A549 (cell line): ENCODE results near the gene ATP13A3. TPM values are rescaled to one million over a fixed set of nuclear protein-coding genes. Genes with fewer than 3 reads are reported as not detected.

ENCODE experiments used
- ATAC-seq, 2 experiments: fragments of 200-7000 bp in 1 of 2; fragments of >200 bp in 1 of 2; cut with Nextera tagmentation in 1 of 2; cut with Tn5 transposase in 1 of 2; 3 replicates each; pipeline versions ENCODE4 v1.8.0 to v1.9.1; 2018 to 2020; ENCODE audit warnings: mild to moderate bottlenecking in 1 of 2, moderate library complexity in 1 of 2
- CTCF ChIA-PET: fragments of 300-600 bp; sonication (Branson Sonifier 250); formaldehyde crosslinking; extraction: SDS; loops from one replicate; lab custom pipeline; 2021; ENCODE audit warnings: antibody characterized with exemption, inconsistent platforms; lab: Yijun Ruan, JAX
- POLR2A ChIA-PET: fragments of 350-600 bp; formaldehyde crosslinking; extraction: SDS; loops from one replicate; lab custom pipeline; 2021; ENCODE audit warnings: antibody characterized with exemption, inconsistent platforms; lab: Yijun Ruan, JAX
- DNase-seq, 2 experiments: peaks; one replicate each; pipeline versions ENCODE4 v3.0.0 to v3.0.0-alpha.2; 2011 to 2016; ENCODE audit warnings: low read depth in 1 of 2, low spot score in 1 of 2
- FAIRE-seq: peaks from 2 replicates; lab custom pipeline; 2011; peaks lifted over from hg19 to GRCh38; lab: Jason Lieb, UNC
- H3K27ac ChIP-seq, 2 experiments: fragments of >200 bp; sonication (Bioruptor Twin); formaldehyde crosslinking; 3 replicates each; pipeline ENCODE4 v1.5.1; 2016 to 2017
- H3K4me1 ChIP-seq: fragments of >200 bp; sonication (Bioruptor Twin); formaldehyde crosslinking; 3 replicates; pipeline ENCODE4 v1.6.1; 2016
- H3K4me2 ChIP-seq: fragments of >200 bp; sonication (Bioruptor Twin); formaldehyde crosslinking; 3 replicates; pipeline ENCODE4 v1.6.1; 2016
- H3K4me3 ChIP-seq: fragments of >200 bp; sonication (Bioruptor Twin); formaldehyde crosslinking; 3 replicates; pipeline ENCODE4 v1.5.1; 2016
- H3K9me3 ChIP-seq: fragments of >200 bp; sonication (Bioruptor Twin); formaldehyde crosslinking; 3 replicates; pipeline ENCODE4 v1.6.1; 2016
- ATOH8 ChIP-seq: fragments of 250-450 bp; sonication (Bioruptor Pico); IDR thresholded peaks from 2 replicates; pipeline ENCODE4 v1.5.0; 2020; ENCODE audit warnings: low read depth, mild to moderate bottlenecking, moderate library complexity
- CBX2 ChIP-seq: fragments of 200-600 bp; sonication (generic); IDR thresholded peaks from 2 replicates; pipeline ENCODE4 v1.6.1; 2016; ENCODE audit warnings: low read depth, mild to moderate bottlenecking, borderline replicate concordance
- EHF ChIP-seq: fragments of 250-450 bp; sonication (Bioruptor Pico); IDR thresholded peaks from 2 replicates; pipeline ENCODE4 v1.5.0; 2020; ENCODE audit warnings: mild to moderate bottlenecking
- FOXS1 ChIP-seq: fragments of 250-450 bp; sonication (Bioruptor Pico); IDR thresholded peaks from 2 replicates; pipeline ENCODE4 v1.5.0; 2020; ENCODE audit warnings: mild to moderate bottlenecking, moderate library complexity
- GATA3 ChIP-seq: IDR thresholded peaks from 2 replicates; pipeline ENCODE4 v1.6.1; 2012; ENCODE audit warnings: borderline replicate concordance
- HOXB5 ChIP-seq: fragments of 250-450 bp; sonication (Bioruptor Pico); IDR thresholded peaks from 2 replicates; pipeline ENCODE4 v1.5.0; 2020; ENCODE audit warnings: mild to moderate bottlenecking, moderate library complexity
- JUN ChIP-seq, 2 experiments: fragments of >200 bp; sonication (Bioruptor Twin); formaldehyde crosslinking; IDR thresholded peaks; 2 replicates in 1 of 2; 3 replicates in 1 of 2; pipeline ENCODE4 v1.6.1; 2016 to 2017
- JUNB ChIP-seq: fragments of >200 bp; sonication (Bioruptor Twin); formaldehyde crosslinking; IDR thresholded peaks from 2 replicates; pipeline ENCODE4 v1.6.1; 2016
- KDM1A ChIP-seq: fragments of 200-600 bp; sonication (generic); IDR thresholded peaks from 2 replicates; pipeline ENCODE4 v1.6.1; 2016; ENCODE audit warnings: low read depth, mild to moderate bottlenecking
- KDM5A ChIP-seq: fragments of 200-600 bp; sonication (generic); IDR thresholded peaks from 2 replicates; pipeline ENCODE4 v1.6.1; 2016; ENCODE audit warnings: antibody characterized with exemption, mild to moderate bottlenecking
- MAZ ChIP-seq: fragments of 150-350 bp; IDR thresholded peaks from 2 replicates; pipeline ENCODE4 v1.6.1; 2014; ENCODE audit warnings: antibody characterized with exemption, low read depth, low read length, borderline replicate concordance
- NR3C1 ChIP-seq: fragments of >200 bp; sonication (Bioruptor Twin); formaldehyde crosslinking; IDR thresholded peaks from 3 replicates; pipeline ENCODE4 v1.6.1; 2017
- PHF8 ChIP-seq: fragments of 200-600 bp; sonication (generic); IDR thresholded peaks from 2 replicates; pipeline ENCODE4 v1.6.1; 2016; ENCODE audit warnings: low read depth, mild to moderate bottlenecking, antibody characterized with exemption, moderate library complexity, borderline replicate concordance
- POLR2AphosphoS2 ChIP-seq: conservative IDR thresholded peaks from 2 replicates; pipeline ENCODE4 v1.6.1; 2012; ENCODE audit warnings: low read length, improper control_type of control experiment, inconsistent platforms
- RAD21 ChIP-seq, 2 experiments: fragments of >200 bp in 1 of 2; sonication (Bioruptor Twin) in 1 of 2; formaldehyde crosslinking in 1 of 2; IDR thresholded peaks in 1 of 2; conservative IDR thresholded peaks in 1 of 2; 2 replicates in 1 of 2; 3 replicates in 1 of 2; pipeline ENCODE4 v1.6.1; 2012 to 2018; ENCODE audit warnings: inconsistent platforms in 1 of 2
- REST ChIP-seq: fragments of 200-600 bp; sonication (generic); IDR thresholded peaks from 2 replicates; pipeline ENCODE4 v1.6.1; 2016; ENCODE audit warnings: antibody characterized with exemption, mild to moderate bottlenecking, moderate library complexity
- TP53 ChIP-seq: fragments of 250-450 bp; sonication (Bioruptor Pico); IDR thresholded peaks from 2 replicates; pipeline ENCODE4 v1.5.0; 2021; ENCODE audit warnings: mild to moderate bottlenecking, moderate library complexity
- ZFP36 ChIP-seq: fragments of 450-650 bp; IDR thresholded peaks from 2 replicates; pipeline ENCODE4 v1.6.1; 2014; ENCODE audit warnings: borderline replicate concordance; ENCODE audit not compliant: partially characterized antibody
- WGBS: methylation state at CpG from one replicate; pipeline ENCODE4 v1.1.6; 2017; ENCODE audit errors: missing lambda C conversion rate; 5-methylcytosine and 5-hydroxymethylcytosine counted together
- polyA plus RNA-seq, 4 experiments: library from polyadenylated mRNA; depleted of rRNA in 3 of 4; stranded (reverse); fragments of >200 nt; fragmentation: RNase III in 1 of 4; extraction: RNeasy Plus Mini Kit Qiagen cat#74134 plus additional on column Dnase treatment in 1 of 4; gene quantifications; 2 replicates in 3 of 4; 3 replicates in 1 of 4; pipeline ENCODE4 v1.2.3, GENCODE V29; 2011 to 2017
- TF ChIP-seq, protein P1 (sequence below): fragments of >200 bp; sonication (Bioruptor Twin); formaldehyde crosslinking; IDR thresholded peaks from 3 replicates; pipeline ENCODE4 v1.5.1; 2016
- TF ChIP-seq, protein P2 (sequence below): fragments of 450-650 bp; IDR thresholded peaks from 2 replicates; pipeline ENCODE4 v1.6.1; 2014; ENCODE audit warnings: antibody characterized with exemption
- TF ChIP-seq, protein P3 (sequence below): fragments of >200 bp; sonication (Bioruptor Twin); formaldehyde crosslinking; IDR thresholded peaks from 2 replicates; pipeline ENCODE4 v1.6.1; 2016

Gene ATP13A3
- polyA plus RNA-seq, 2 of the 4 experiments (the other 2 are of a cell fraction), result 63.6 to 102 TPM

DNA sequence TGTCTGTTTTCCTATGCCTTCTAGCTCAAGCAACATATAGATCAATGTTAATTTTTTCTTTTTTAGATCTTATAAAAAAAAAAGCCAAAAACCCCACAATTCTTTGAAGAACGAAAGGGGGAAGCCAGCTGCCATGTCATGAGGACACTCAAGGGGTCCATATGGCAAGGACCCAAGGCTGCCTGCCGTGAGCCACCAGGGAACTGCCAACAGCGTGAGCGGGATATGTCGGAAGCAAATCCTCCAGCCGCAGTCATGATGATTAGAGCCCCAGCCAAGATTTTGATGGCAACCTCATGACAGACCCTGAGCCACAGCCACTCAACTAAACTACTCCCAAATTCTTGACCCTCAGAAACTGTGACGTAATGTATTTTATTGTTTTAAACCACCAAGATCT, 94.2 kb downstream of the ATP13A3 start:
- 66% methylated on average over 7 of the region's 7 CpGs for WGBS

DNA sequence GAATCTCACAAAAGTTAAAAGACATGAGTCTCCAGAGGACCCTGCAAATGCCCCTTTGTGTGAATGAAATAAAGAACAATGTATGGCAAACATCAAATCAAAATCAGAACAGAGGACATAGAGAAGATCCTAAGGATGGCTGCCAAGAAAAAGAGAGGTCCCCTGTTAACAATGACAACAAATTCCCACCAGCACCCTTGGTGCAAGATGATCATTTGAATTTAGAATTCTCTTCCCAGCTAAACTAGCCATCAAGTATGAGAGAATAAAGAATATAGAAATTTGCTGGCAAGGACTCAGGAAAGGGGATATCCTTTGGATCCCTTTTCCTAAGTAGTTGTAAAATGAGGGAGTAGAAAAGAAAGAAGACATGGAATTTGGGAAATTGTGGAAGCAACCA, 96.0 kb downstream of the ATP13A3 start:
- H3K27ac ChIP-seq, result no peak overlapping the region
- POLR2A ChIA-PET, result no interaction called here
- FAIRE-seq (no peak), ATAC-seq (no peak), DNase-seq (no peak)
- peaks cover 14% of the 10 kb centered on the region; the same call in 1 of the 3 replicates for H3K9me3 ChIP-seq
- H3K4me2 ChIP-seq, result no peak overlapping the region
- CTCF ChIA-PET, result interaction anchor here (1.1 to 2.0 kb wide), 2 partner anchors 13 to 47 kb away, joined by 4 to 6 read pairs; no protein-coding TSS in a partner anchor
- no peak overlapping the region for H3K4me3 ChIP-seq
- TF ChIP-seq JUN (IDR thresholded peaks at IDR 0.05), result no peak
- TF ChIP-seq PHF8, result no peak
- no peak for TF ChIP-seq TP53 (CRISPR knock-in tag)
- TF ChIP-seq, protein P1, sequence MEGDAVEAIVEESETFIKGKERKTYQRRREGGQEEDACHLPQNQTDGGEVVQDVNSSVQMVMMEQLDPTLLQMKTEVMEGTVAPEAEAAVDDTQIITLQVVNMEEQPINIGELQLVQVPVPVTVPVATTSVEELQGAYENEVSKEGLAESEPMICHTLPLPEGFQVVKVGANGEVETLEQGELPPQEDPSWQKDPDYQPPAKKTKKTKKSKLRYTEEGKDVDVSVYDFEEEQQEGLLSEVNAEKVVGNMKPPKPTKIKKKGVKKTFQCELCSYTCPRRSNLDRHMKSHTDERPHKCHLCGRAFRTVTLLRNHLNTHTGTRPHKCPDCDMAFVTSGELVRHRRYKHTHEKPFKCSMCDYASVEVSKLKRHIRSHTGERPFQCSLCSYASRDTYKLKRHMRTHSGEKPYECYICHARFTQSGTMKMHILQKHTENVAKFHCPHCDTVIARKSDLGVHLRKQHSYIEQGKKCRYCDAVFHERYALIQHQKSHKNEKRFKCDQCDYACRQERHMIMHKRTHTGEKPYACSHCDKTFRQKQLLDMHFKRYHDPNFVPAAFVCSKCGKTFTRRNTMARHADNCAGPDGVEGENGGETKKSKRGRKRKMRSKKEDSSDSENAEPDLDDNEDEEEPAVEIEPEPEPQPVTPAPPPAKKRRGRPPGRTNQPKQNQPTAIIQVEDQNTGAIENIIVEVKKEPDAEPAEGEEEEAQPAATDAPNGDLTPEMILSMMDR, result no peak
- TF ChIP-seq ATOH8 (CRISPR knock-in tag), result no peak
- no peak for TF ChIP-seq KDM5A
- no peak for TF ChIP-seq RAD21 (conservative IDR thresholded peaks at IDR 0.05 in 1 of 2, IDR thresholded peaks at IDR 0.05 in 1 of 2)
- TF ChIP-seq, protein P2, sequence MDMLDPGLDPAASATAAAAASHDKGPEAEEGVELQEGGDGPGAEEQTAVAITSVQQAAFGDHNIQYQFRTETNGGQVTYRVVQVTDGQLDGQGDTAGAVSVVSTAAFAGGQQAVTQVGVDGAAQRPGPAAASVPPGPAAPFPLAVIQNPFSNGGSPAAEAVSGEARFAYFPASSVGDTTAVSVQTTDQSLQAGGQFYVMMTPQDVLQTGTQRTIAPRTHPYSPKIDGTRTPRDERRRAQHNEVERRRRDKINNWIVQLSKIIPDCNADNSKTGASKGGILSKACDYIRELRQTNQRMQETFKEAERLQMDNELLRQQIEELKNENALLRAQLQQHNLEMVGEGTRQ, result no peak
- no peak for TF ChIP-seq KDM1A
- no peak for TF ChIP-seq GATA3
- TF ChIP-seq REST, result no peak
- no peak for TF ChIP-seq NR3C1
- TF ChIP-seq EHF (CRISPR knock-in tag), result no peak
- TF ChIP-seq POLR2AphosphoS2, result no peak
- no peak for TF ChIP-seq MAZ
- no peak for TF ChIP-seq FOXS1 (CRISPR knock-in tag)
- TF ChIP-seq, protein P3, sequence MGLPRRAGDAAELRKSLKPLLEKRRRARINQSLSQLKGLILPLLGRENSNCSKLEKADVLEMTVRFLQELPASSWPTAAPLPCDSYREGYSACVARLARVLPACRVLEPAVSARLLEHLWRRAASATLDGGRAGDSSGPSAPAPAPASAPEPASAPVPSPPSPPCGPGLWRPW, result no peak
- H3K4me1 ChIP-seq, result peaks cover 7% of the 10 kb centered on the region; the same call in 1 of the 3 replicates

More for the DNA sequence above, 94.2 kb downstream of the ATP13A3 start:
- DNase-seq, result no peak
- CTCF ChIA-PET, result interaction anchor here (1.0 to 2.0 kb wide), 2 partner anchors 12 to 13 kb away, joined by 3 to 6 read pairs; no protein-coding TSS in a partner anchor
- H3K27ac ChIP-seq, result no peak overlapping the region
- no peak for FAIRE-seq
- POLR2A ChIA-PET, result no interaction called here
- H3K4me1 ChIP-seq, result no peaks in the 10 kb centered on the region
- no peak for ATAC-seq
- H3K4me2 ChIP-seq, result no peak overlapping the region
- no peak for TF ChIP-seq KDM5A
- TF ChIP-seq CBX2, result no peak
- no peak for TF ChIP-seq HOXB5
- no peak for TF ChIP-seq ZFP36
- no peak for TF ChIP-seq ATOH8 (CRISPR knock-in tag)
- no peak for TF ChIP-seq JUNB
- TF ChIP-seq MAZ, result no peak
- TF ChIP-seq, all 56 proteins: peak for 0
- Histone ChIP-seq H3K9me3 (peaks cover 14% of the 10 kb centered on the region; the same call in 1 of the 3 replicates), H3K4me3 (no peak overlapping the region)
